GM23338 (cell line): Measurements from ENCODE around the gene TULP1. TPM values are rescaled to one million over a fixed set of nuclear protein-coding genes. Genes with fewer than 3 reads are reported as not detected.

Experiments used
- ATAC-seq: fragments of 200-7000 bp; cut with Tn5 transposase; 3 replicates; pipeline ENCODE4 v1.9.1; 2020
- DNase-seq: peaks from one replicate; pipeline ENCODE4 v3.0.0-alpha.2; 2015; ENCODE audit warnings: low spot score
- H2AFZ ChIP-seq: fragments of 200-600 bp; sonication (generic); 2 replicates; pipeline ENCODE4 v1.8.0; 2016; ENCODE audit warnings: antibody characterized with exemption, mild to moderate bottlenecking, moderate library complexity
- H3F3A ChIP-seq: fragments of 200-600 bp; sonication (generic); replicated peaks from 2 replicates; pipeline ENCODE4 v1.8.0; 2017; ENCODE audit warnings: antibody characterized with exemption, mixed run types, low read depth
- H3K27ac ChIP-seq: fragments of 200-600 bp; sonication (generic); 2 replicates; pipeline ENCODE4 v1.6.1; 2016; ENCODE audit warnings: low read depth
- H3K27me3 ChIP-seq: fragments of 200-600 bp; sonication (generic); 2 replicates; pipeline ENCODE4 v1.8.0; 2016; ENCODE audit warnings: mild to moderate bottlenecking, mixed run types, moderate library complexity; ENCODE audit not compliant: insufficient read depth
- H3K36me3 ChIP-seq: fragments of 200-600 bp; sonication (generic); 2 replicates; pipeline ENCODE4 v1.8.0; 2016; ENCODE audit warnings: mild to moderate bottlenecking; ENCODE audit not compliant: insufficient read depth
- H3K4me1 ChIP-seq: fragments of 200-600 bp; sonication (generic); 2 replicates; pipeline ENCODE4 v1.8.0; 2016; ENCODE audit warnings: mild to moderate bottlenecking, moderate library complexity; ENCODE audit not compliant: insufficient read depth
- H3K4me2 ChIP-seq: fragments of 200-600 bp; sonication (generic); 2 replicates; pipeline ENCODE4 v1.7.1; 2017; ENCODE audit warnings: mixed run types
- H3K4me3 ChIP-seq: fragments of 200-600 bp; sonication (generic); 2 replicates; pipeline ENCODE4 v1.6.1; 2016; ENCODE audit warnings: mixed run types
- H3K79me2 ChIP-seq: fragments of 200-600 bp; sonication (generic); replicated peaks from 2 replicates; pipeline ENCODE4 v1.8.0; 2017; ENCODE audit warnings: mild to moderate bottlenecking; ENCODE audit not compliant: insufficient read depth
- H3K9me2 ChIP-seq: fragments of 200-600 bp; sonication (generic); 2 replicates; pipeline ENCODE4 v1.8.0; 2017; ENCODE audit not compliant: insufficient read depth
- H4K20me1 ChIP-seq: fragments of 200-600 bp; sonication (generic); replicated peaks from 2 replicates; pipeline ENCODE4 v1.8.0; 2017; ENCODE audit warnings: mild to moderate bottlenecking; ENCODE audit not compliant: insufficient read depth
- H3K27ac Mint-ChIP-seq: 2 replicates; pipeline ENCODE4 v1.8.0; 2020; ENCODE audit warnings: inconsistent platforms, mild to moderate bottlenecking, moderate library complexity, mixed read lengths
- H3K27me3 Mint-ChIP-seq: 3 replicates; pipeline ENCODE4 v1.8.0; 2022; ENCODE audit warnings: low read depth, mild to moderate bottlenecking, moderate library complexity, mixed read lengths, inconsistent platforms; ENCODE audit not compliant: insufficient read depth, poor library complexity
- H3K36me3 Mint-ChIP-seq: 3 replicates; pipeline ENCODE4 v1.8.0; 2021; ENCODE audit warnings: low read depth, mild to moderate bottlenecking, inconsistent platforms, moderate library complexity, mixed read lengths
- H3K4me1 Mint-ChIP-seq: 3 replicates; pipeline ENCODE4 v1.8.0; 2020; ENCODE audit warnings: mild to moderate bottlenecking, inconsistent platforms, mixed read lengths
- H3K4me3 Mint-ChIP-seq: 3 replicates; pipeline ENCODE4 v1.8.0; 2021; ENCODE audit warnings: moderate library complexity, mild to moderate bottlenecking, inconsistent platforms, mixed read lengths
- H3K9me3 Mint-ChIP-seq: 3 replicates; pipeline ENCODE4 v1.8.0; 2020; ENCODE audit warnings: moderate library complexity, mild to moderate bottlenecking, inconsistent platforms, mixed read lengths
- CREB1 ChIP-seq: fragments of 250-450 bp; sonication (Bioruptor Pico); IDR thresholded peaks from 2 replicates; pipeline ENCODE4 v1.5.0; 2020; ENCODE audit warnings: low read depth, mild to moderate bottlenecking, moderate library complexity
- EZH2 ChIP-seq: fragments of 200-600 bp; sonication (generic); IDR thresholded peaks from one replicate; pipeline ENCODE4 v1.8.0; 2017; ENCODE audit warnings: antibody characterized with exemption, mild to moderate bottlenecking, low read depth; ENCODE audit not compliant: unreplicated experiment
- EZH2phosphoT487 ChIP-seq: fragments of 200-600 bp; sonication (generic); IDR thresholded peaks from one replicate; pipeline ENCODE4 v1.8.1; 2018; ENCODE audit warnings: antibody characterized with exemption; ENCODE audit not compliant: unreplicated experiment
- JUNB ChIP-seq: IDR thresholded peaks from one replicate; pipeline ENCODE4 v1.6.1; 2016; ENCODE audit warnings: antibody characterized with exemption; ENCODE audit not compliant: unreplicated experiment
- POLR2AphosphoS5 ChIP-seq: IDR thresholded peaks from 2 replicates; pipeline ENCODE4 v1.6.1; 2016; ENCODE audit warnings: antibody characterized with exemption, low read depth
- ZNF331 ChIP-seq: fragments of 250-450 bp; sonication (Bioruptor Pico); IDR thresholded peaks from 2 replicates; pipeline ENCODE4 v1.5.0; 2020; ENCODE audit warnings: low read depth, mild to moderate bottlenecking, moderate library complexity
- polyA plus RNA-seq: library from polyadenylated mRNA; unstranded; fragments of >200 nt; fragmentation: Nextera tagmentation; extraction: Ambion mirVana; gene quantifications from 2 replicates; pipeline ENCODE4 v1.2.1, GENCODE V29; 2016
- total RNA-seq: library from RNA; depleted of rRNA; stranded (reverse); fragments of >200 nt; shearing (Covaris generic); gene quantifications from 2 replicates; pipeline ENCODE4 v1.2.3, GENCODE V29; 2014
- TF ChIP-seq, protein P1 (sequence below): IDR thresholded peaks from one replicate; pipeline ENCODE4 v1.6.1; 2018; ENCODE audit warnings: antibody characterized with exemption; ENCODE audit not compliant: unreplicated experiment
- TF ChIP-seq, protein P2 (sequence below): fragments of 250-450 bp; sonication (Bioruptor Pico); IDR thresholded peaks from 2 replicates; pipeline ENCODE4 v1.5.0; 2020; ENCODE audit warnings: mild to moderate bottlenecking, moderate library complexity

The TULP1 gene
- total and polyA plus RNA-seq, 2 experiments from 2014 or later, result 3.0 to 3.8 TPM

DNA sequence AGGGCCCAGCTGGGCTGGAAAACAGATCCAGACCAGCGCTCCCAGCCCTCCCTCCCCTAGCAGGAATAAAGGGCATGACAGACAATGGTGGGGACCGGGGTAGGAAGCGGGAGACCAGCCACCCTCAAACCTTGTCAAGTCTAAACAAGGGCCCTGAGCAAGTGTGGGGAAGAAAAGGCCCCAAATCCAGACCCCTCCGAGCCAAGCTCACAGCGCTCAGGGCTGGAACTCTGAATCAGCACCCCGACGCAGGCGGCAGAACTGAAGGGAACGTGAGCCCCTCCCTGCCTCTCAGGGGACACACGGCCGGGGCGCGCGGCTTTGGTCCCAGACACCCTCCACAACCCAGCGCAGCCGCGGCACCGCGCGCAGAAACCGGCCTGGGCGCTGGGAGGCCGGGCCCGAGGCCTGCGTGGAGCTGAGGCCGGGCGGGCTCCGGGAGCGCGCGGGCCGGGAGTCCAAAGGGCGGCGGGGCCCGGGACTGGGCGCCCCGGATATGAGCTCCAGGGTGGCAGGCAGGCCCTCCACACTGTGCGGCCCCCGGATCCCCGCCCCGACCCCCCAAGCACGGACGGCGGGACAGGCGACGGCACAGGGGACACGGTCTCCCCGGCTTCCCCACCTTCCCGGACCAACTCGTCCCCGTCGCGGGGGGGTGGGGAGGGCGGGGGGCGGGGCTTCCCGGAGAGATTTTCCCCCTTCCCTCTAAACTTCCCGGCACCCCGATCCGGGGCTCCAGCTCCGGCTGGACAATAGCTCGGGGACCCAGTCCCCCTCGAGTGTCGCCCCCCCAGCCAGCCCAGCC, 16.5 kb downstream of the TULP1 start:
- peaks cover 65% of the 10 kb centered on the region for H3K4me1 ChIP-seq
- Mint-ChIP-seq H3K4me3 (peak overlapping the region; percentile 83), H3K27ac (no peak overlapping the region), H3K36me3 (peaks cover 5% of the 10 kb centered on the region; the same call in 1 of the 3 replicates), H3K27me3 (peaks cover 46% of the 10 kb centered on the region), H3K4me1 (peaks cover 67% of the 10 kb centered on the region), H3K9me3 (no peaks in the 10 kb centered on the region; the same call in 2 of the 3 replicates)
- TF ChIP-seq EZH2phosphoT487 (no peak), POLR2AphosphoS5 (no peak), JUNB (no peak), CREB1 (CRISPR knock-in tag) (no peak), ZNF331 (no peak), EZH2 (no peak)
- TF ChIP-seq, protein P1, sequence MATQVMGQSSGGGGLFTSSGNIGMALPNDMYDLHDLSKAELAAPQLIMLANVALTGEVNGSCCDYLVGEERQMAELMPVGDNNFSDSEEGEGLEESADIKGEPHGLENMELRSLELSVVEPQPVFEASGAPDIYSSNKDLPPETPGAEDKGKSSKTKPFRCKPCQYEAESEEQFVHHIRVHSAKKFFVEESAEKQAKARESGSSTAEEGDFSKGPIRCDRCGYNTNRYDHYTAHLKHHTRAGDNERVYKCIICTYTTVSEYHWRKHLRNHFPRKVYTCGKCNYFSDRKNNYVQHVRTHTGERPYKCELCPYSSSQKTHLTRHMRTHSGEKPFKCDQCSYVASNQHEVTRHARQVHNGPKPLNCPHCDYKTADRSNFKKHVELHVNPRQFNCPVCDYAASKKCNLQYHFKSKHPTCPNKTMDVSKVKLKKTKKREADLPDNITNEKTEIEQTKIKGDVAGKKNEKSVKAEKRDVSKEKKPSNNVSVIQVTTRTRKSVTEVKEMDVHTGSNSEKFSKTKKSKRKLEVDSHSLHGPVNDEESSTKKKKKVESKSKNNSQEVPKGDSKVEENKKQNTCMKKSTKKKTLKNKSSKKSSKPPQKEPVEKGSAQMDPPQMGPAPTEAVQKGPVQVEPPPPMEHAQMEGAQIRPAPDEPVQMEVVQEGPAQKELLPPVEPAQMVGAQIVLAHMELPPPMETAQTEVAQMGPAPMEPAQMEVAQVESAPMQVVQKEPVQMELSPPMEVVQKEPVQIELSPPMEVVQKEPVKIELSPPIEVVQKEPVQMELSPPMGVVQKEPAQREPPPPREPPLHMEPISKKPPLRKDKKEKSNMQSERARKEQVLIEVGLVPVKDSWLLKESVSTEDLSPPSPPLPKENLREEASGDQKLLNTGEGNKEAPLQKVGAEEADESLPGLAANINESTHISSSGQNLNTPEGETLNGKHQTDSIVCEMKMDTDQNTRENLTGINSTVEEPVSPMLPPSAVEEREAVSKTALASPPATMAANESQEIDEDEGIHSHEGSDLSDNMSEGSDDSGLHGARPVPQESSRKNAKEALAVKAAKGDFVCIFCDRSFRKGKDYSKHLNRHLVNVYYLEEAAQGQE, result no peak
- TF ChIP-seq, protein P2, sequence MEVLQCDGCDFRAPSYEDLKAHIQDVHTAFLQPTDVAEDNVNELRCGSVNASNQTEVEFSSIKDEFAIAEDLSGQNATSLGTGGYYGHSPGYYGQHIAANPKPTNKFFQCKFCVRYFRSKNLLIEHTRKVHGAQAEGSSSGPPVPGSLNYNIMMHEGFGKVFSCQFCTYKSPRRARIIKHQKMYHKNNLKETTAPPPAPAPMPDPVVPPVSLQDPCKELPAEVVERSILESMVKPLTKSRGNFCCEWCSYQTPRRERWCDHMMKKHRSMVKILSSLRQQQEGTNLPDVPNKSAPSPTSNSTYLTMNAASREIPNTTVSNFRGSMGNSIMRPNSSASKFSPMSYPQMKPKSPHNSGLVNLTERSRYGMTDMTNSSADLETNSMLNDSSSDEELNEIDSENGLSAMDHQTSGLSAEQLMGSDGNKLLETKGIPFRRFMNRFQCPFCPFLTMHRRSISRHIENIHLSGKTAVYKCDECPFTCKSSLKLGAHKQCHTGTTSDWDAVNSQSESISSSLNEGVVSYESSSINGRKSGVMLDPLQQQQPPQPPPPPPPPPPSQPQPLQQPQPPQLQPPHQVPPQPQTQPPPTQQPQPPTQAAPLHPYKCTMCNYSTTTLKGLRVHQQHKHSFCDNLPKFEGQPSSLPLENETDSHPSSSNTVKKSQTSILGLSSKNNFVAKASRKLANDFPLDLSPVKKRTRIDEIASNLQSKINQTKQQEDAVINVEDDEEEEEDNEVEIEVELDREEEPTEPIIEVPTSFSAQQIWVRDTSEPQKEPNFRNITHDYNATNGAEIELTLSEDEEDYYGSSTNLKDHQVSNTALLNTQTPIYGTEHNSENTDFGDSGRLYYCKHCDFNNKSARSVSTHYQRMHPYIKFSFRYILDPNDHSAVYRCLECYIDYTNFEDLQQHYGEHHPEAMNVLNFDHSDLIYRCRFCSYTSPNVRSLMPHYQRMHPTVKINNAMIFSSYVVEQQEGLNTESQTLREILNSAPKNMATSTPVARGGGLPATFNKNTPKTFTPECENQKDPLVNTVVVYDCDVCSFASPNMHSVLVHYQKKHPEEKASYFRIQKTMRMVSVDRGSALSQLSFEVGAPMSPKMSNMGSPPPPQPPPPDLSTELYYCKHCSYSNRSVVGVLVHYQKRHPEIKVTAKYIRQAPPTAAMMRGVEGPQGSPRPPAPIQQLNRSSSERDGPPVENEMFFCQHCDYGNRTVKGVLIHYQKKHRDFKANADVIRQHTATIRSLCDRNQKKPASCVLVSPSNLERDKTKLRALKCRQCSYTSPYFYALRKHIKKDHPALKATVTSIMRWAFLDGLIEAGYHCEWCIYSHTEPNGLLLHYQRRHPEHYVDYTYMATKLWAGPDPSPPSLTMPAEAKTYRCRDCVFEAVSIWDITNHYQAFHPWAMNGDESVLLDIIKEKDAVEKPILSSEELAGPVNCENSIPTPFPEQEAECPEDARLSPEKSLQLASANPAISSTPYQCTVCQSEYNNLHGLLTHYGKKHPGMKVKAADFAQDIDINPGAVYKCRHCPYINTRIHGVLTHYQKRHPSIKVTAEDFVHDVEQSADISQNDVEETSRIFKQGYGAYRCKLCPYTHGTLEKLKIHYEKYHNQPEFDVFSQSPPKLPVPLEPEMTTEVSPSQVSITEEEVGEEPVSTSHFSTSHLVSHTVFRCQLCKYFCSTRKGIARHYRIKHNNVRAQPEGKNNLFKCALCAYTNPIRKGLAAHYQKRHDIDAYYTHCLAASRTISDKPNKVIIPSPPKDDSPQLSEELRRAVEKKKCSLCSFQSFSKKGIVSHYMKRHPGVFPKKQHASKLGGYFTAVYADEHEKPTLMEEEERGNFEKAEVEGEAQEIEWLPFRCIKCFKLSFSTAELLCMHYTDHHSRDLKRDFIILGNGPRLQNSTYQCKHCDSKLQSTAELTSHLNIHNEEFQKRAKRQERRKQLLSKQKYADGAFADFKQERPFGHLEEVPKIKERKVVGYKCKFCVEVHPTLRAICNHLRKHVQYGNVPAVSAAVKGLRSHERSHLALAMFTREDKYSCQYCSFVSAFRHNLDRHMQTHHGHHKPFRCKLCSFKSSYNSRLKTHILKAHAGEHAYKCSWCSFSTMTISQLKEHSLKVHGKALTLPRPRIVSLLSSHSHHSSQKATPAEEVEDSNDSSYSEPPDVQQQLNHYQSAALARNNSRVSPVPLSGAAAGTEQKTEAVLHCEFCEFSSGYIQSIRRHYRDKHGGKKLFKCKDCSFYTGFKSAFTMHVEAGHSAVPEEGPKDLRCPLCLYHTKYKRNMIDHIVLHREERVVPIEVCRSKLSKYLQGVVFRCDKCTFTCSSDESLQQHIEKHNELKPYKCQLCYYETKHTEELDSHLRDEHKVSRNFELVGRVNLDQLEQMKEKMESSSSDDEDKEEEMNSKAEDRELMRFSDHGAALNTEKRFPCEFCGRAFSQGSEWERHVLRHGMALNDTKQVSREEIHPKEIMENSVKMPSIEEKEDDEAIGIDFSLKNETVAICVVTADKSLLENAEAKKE, result no peak
- no peaks in the 10 kb centered on the region for H3K9me2 ChIP-seq
- peak overlapping the region; percentile 80 for H3K4me3 ChIP-seq
- peak overlapping the region; percentile 98 for H3K4me2 ChIP-seq
- H3F3A ChIP-seq, result peaks cover 11% of the 10 kb centered on the region; the same call in 1 of the 2 replicates
- H3K79me2 ChIP-seq, result peaks cover 43% of the 10 kb centered on the region
- H4K20me1 ChIP-seq, result peaks cover 11% of the 10 kb centered on the region; the same call in 1 of the 2 replicates
- ATAC-seq, result peak; percentile 3
- DNase-seq, result peak; percentile 67
- no peak overlapping the region; the same call in 1 of the 2 replicates for H2AFZ ChIP-seq
- H3K27ac ChIP-seq, result no peak overlapping the region
- H3K27me3 ChIP-seq, result peaks cover 9% of the 10 kb centered on the region; the same call in 1 of the 2 replicates
- H3K36me3 ChIP-seq, result no peaks in the 10 kb centered on the region
